ENCODE measurements around the gene CPE. TPM values are rescaled to one million over a fixed set of nuclear protein-coding genes. Genes with fewer than 3 reads are reported as not detected.

The CPE gene
- total RNA-seq, 1 experiment from 2014 or later: 0.92 TPM

DNA sequence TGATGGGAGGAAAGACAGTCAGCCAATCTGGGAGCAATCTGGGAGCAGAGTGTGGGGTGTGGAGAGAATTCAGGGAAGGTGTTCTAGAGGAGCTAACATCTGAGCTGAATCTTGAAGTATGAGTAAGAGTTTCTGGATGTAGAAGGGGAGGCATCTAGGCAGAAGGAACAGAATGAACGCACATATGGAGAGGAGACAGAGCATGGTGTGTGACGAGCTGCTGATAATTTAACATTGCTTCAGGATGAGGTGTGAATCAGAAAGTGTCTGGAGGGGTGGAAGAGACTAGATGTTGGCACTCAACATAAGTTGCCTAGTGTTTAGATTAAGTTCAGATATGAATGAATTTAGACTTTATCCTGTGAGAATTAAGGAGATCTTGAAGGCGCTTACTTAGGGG, 58.9 kb downstream of the CPE start:
- in situ Hi-C loops (cut with HindIII; ENCODE audit: low pct_unique_long_range_greater_than_20kb, low sequenced_read_pairs) (no loop called here), intact Hi-C loops (cut with micrococcal nuclease; ENCODE audit: unreplicated experiment) (no loop called here)
- ATAC-seq: no peak
- H3K27me3 ChIP-seq (ENCODE audit: control insufficient read depth, insufficient read depth, low read length): no peaks in the 10 kb centered on the region; the same call in 1 of the 2 replicates
- ChIA-PET CTCF (no interaction called here), POLR2A (no interaction called here)
- no peaks in the 10 kb centered on the region for H3K4me1 ChIP-seq (ENCODE audit: control insufficient read depth, insufficient read depth, low read length)
- H3K27ac ChIP-seq (ENCODE audit: low read length): no peak overlapping the region
- H3K36me3 ChIP-seq (ENCODE audit: control insufficient read depth, insufficient read depth, low read length): no peaks in the 10 kb centered on the region
- no peak overlapping the region for H3K4me3 ChIP-seq (ENCODE audit: low read depth in 2 of 2, low read length in 2 of 2)
- no peak for DNase-seq (ENCODE audit: low read depth, low spot score)
- H3K9me3 ChIP-seq (ENCODE audit: control insufficient read depth, insufficient read depth, low read depth, low read length): no peaks in the 10 kb centered on the region
- TF ChIP-seq SIN3A (IDR thresholded peaks at IDR 0.05; ENCODE audit: borderline replicate concordance, insufficient read depth, low read depth, low read length): no peak
- TF ChIP-seq POLR2AphosphoS5 (IDR thresholded peaks at IDR 0.05; ENCODE audit: low read depth, low read length): no peak
- no TSS peak for BruUV-seq (replicated peaks)

DNA sequence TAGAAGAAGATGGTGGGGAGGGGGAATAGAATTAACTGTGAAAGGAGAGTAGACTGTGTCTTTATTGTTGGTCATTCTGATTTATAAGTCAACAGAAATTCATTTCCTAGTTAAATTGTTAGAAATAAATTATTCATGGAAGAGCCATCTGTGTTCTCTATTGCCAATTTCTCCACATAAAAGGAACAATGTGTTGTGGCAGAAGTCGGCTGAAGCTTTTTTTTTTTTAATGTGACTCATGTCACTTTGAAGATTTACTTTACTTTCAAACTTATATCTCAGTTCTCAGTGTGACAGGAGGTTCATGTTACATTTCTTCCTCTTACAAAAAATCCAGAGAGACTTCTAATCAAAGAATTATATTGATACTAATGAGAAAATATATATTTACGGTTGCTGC, 60.5 kb downstream of the CPE start:
- H3K36me3 ChIP-seq (ENCODE audit: control insufficient read depth, insufficient read depth, low read length): no peaks in the 10 kb centered on the region
- in situ Hi-C loops (cut with HindIII; ENCODE audit: low pct_unique_long_range_greater_than_20kb, low sequenced_read_pairs) (no loop called here), intact Hi-C loops (cut with micrococcal nuclease; ENCODE audit: unreplicated experiment) (no loop called here)
- ChIA-PET CTCF (no interaction called here), POLR2A (interaction anchor here (0.7 kb wide), 1 partner anchor 481 kb away, joined by 3 read pairs; no protein-coding TSS in a partner anchor)
- BruUV-seq (replicated peaks): no TSS peak
- H3K4me1 ChIP-seq (ENCODE audit: control insufficient read depth, insufficient read depth, low read length): no peaks in the 10 kb centered on the region
- TF ChIP-seq SIN3A (IDR thresholded peaks at IDR 0.05; ENCODE audit: borderline replicate concordance, insufficient read depth, low read depth, low read length) (no peak), POLR2AphosphoS5 (IDR thresholded peaks at IDR 0.05; ENCODE audit: low read depth, low read length) (no peak), TCF7L2 (IDR thresholded peaks at IDR 0.05; ENCODE audit: low read depth, low read length) (no peak)
- TF ChIP-seq, protein P1, sequence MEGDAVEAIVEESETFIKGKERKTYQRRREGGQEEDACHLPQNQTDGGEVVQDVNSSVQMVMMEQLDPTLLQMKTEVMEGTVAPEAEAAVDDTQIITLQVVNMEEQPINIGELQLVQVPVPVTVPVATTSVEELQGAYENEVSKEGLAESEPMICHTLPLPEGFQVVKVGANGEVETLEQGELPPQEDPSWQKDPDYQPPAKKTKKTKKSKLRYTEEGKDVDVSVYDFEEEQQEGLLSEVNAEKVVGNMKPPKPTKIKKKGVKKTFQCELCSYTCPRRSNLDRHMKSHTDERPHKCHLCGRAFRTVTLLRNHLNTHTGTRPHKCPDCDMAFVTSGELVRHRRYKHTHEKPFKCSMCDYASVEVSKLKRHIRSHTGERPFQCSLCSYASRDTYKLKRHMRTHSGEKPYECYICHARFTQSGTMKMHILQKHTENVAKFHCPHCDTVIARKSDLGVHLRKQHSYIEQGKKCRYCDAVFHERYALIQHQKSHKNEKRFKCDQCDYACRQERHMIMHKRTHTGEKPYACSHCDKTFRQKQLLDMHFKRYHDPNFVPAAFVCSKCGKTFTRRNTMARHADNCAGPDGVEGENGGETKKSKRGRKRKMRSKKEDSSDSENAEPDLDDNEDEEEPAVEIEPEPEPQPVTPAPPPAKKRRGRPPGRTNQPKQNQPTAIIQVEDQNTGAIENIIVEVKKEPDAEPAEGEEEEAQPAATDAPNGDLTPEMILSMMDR (IDR thresholded peaks at IDR 0.05): no peak
- TF ChIP-seq, protein P2, sequence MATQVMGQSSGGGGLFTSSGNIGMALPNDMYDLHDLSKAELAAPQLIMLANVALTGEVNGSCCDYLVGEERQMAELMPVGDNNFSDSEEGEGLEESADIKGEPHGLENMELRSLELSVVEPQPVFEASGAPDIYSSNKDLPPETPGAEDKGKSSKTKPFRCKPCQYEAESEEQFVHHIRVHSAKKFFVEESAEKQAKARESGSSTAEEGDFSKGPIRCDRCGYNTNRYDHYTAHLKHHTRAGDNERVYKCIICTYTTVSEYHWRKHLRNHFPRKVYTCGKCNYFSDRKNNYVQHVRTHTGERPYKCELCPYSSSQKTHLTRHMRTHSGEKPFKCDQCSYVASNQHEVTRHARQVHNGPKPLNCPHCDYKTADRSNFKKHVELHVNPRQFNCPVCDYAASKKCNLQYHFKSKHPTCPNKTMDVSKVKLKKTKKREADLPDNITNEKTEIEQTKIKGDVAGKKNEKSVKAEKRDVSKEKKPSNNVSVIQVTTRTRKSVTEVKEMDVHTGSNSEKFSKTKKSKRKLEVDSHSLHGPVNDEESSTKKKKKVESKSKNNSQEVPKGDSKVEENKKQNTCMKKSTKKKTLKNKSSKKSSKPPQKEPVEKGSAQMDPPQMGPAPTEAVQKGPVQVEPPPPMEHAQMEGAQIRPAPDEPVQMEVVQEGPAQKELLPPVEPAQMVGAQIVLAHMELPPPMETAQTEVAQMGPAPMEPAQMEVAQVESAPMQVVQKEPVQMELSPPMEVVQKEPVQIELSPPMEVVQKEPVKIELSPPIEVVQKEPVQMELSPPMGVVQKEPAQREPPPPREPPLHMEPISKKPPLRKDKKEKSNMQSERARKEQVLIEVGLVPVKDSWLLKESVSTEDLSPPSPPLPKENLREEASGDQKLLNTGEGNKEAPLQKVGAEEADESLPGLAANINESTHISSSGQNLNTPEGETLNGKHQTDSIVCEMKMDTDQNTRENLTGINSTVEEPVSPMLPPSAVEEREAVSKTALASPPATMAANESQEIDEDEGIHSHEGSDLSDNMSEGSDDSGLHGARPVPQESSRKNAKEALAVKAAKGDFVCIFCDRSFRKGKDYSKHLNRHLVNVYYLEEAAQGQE (IDR thresholded peaks at IDR 0.05; ENCODE audit: insufficient read depth in 1 of 2, low read depth in 2 of 2, low read length in 1 of 2): no peak
- DNase-seq (ENCODE audit: low read depth, low spot score): no peak
- no peaks in the 10 kb centered on the region; the same call in 1 of the 2 replicates for H3K27me3 ChIP-seq (ENCODE audit: control insufficient read depth, insufficient read depth, low read length)
- H3K4me3 ChIP-seq (ENCODE audit: low read depth in 2 of 2, low read length in 2 of 2): no peak overlapping the region
- no peak overlapping the region for H3K27ac ChIP-seq (ENCODE audit: low read length)
- no peak for ATAC-seq
- H3K9me3 ChIP-seq (ENCODE audit: control insufficient read depth, insufficient read depth, low read depth, low read length): no peaks in the 10 kb centered on the region

DNA sequence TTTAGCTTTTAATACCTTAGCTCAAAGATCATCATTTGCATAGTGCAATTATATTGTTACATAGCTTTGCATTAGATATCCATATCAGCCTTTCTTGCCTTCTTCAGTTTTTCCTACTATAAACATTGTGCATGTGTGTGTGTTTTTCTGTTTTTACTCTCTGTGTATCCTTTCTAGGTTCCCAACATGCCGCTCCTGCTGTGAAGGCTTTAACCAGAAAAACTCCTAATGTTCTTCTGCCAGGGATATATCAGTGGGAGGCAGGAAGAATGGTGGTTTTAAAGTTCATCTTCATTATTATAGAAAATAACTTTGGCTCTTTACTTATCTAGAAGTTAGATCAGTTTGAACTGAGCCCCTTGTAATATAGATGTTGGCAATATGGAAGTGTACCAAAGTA, 61.2 kb downstream of the CPE start:
- in situ Hi-C loops (cut with HindIII; ENCODE audit: low pct_unique_long_range_greater_than_20kb, low sequenced_read_pairs): no loop called here
- no peak for ATAC-seq
- Histone ChIP-seq H3K36me3 (ENCODE audit: control insufficient read depth, insufficient read depth, low read length) (no peaks in the 10 kb centered on the region), H3K4me3 (ENCODE audit: low read depth in 2 of 2, low read length in 2 of 2) (no peak overlapping the region), H3K27ac (ENCODE audit: low read length) (no peak overlapping the region), H3K9me3 (ENCODE audit: control insufficient read depth, insufficient read depth, low read depth, low read length) (no peaks in the 10 kb centered on the region), H3K4me1 (ENCODE audit: control insufficient read depth, insufficient read depth, low read length) (no peaks in the 10 kb centered on the region), H3K27me3 (ENCODE audit: control insufficient read depth, insufficient read depth, low read length) (no peaks in the 10 kb centered on the region; the same call in 1 of the 2 replicates)
- intact Hi-C loops (cut with micrococcal nuclease; ENCODE audit: unreplicated experiment): no loop called here
- ChIA-PET POLR2A (no interaction called here), CTCF (no interaction called here)
- no peak for DNase-seq (ENCODE audit: low read depth, low spot score)
- no TSS peak for BruUV-seq (replicated peaks)
- no peak for TF ChIP-seq POLR2AphosphoS5 (IDR thresholded peaks at IDR 0.05; ENCODE audit: low read depth, low read length)
- TF ChIP-seq SIN3A (IDR thresholded peaks at IDR 0.05; ENCODE audit: borderline replicate concordance, insufficient read depth, low read depth, low read length): no peak
- TF ChIP-seq, protein P1 (IDR thresholded peaks at IDR 0.05): no peak
- TF ChIP-seq, protein P2 (IDR thresholded peaks at IDR 0.05; ENCODE audit: insufficient read depth in 1 of 2, low read depth in 2 of 2, low read length in 1 of 2): no peak
- no peak for TF ChIP-seq TCF7L2 (IDR thresholded peaks at IDR 0.05; ENCODE audit: low read depth, low read length)

All from Panc1 (cell line).